ENCODE measurements around the gene CCNE1.

- TF ChIP-seq POLR2AphosphoS5 (IDR thresholded peaks at IDR 0.05) (no peak), CTCF (IDR thresholded peaks at IDR 0.05) (no peak), POLR2A (IDR thresholded peaks at IDR 0.05) (no peak)
Observed at GRCh38 chr19:29813642-29814041, 1.9 kb downstream of the CCNE1 start.
